ENCODE measurements around the gene C10orf71.

The C10orf71 gene

GRCh38 chr10:49314806-49315205 lies 15.8 kb downstream of the C10orf71 start:
- no peaks in the 10 kb centered on the region for H3K36me3 ChIP-seq (ENCODE audit: control insufficient read depth, low read length)
- H3K27ac ChIP-seq (ENCODE audit: low read depth, low read length), result no peak overlapping the region
- no peak overlapping the region for H3K4me3 ChIP-seq (ENCODE audit: low read length)
- H4K20me1 ChIP-seq (ENCODE audit: control insufficient read depth, insufficient read depth, low read depth, low read length), result no peaks in the 10 kb centered on the region
- no peak for TF ChIP-seq EZH2phosphoT487 (IDR thresholded peaks at IDR 0.05; ENCODE audit: borderline replicate concordance, low read length)
- TF ChIP-seq, protein P1, sequence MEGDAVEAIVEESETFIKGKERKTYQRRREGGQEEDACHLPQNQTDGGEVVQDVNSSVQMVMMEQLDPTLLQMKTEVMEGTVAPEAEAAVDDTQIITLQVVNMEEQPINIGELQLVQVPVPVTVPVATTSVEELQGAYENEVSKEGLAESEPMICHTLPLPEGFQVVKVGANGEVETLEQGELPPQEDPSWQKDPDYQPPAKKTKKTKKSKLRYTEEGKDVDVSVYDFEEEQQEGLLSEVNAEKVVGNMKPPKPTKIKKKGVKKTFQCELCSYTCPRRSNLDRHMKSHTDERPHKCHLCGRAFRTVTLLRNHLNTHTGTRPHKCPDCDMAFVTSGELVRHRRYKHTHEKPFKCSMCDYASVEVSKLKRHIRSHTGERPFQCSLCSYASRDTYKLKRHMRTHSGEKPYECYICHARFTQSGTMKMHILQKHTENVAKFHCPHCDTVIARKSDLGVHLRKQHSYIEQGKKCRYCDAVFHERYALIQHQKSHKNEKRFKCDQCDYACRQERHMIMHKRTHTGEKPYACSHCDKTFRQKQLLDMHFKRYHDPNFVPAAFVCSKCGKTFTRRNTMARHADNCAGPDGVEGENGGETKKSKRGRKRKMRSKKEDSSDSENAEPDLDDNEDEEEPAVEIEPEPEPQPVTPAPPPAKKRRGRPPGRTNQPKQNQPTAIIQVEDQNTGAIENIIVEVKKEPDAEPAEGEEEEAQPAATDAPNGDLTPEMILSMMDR (IDR thresholded peaks at IDR 0.05; ENCODE audit: low read depth, low read length, poor library complexity, severe bottlenecking), result no peak
- H3K4me2 ChIP-seq (ENCODE audit: low read length), result no peak overlapping the region
- no peaks in the 10 kb centered on the region for H3K27me3 ChIP-seq (ENCODE audit: control insufficient read depth, low read length)
- peaks cover 8% of the 10 kb centered on the region for H3K4me1 ChIP-seq (ENCODE audit: control insufficient read depth, low read length)
- no peaks in the 10 kb centered on the region for H3K9me2 ChIP-seq (replicated peaks; ENCODE audit: control insufficient read depth, low read length)
- no peaks in the 10 kb centered on the region for H3K9me3 ChIP-seq (ENCODE audit: control insufficient read depth, insufficient read depth, low read length)
- H3F3A ChIP-seq (ENCODE audit: control insufficient read depth, insufficient read depth), result no peaks in the 10 kb centered on the region
- no peaks in the 10 kb centered on the region for H3K79me2 ChIP-seq (ENCODE audit: control insufficient read depth, low read length)

- H4K20me1 ChIP-seq (ENCODE audit: control insufficient read depth, insufficient read depth, low read depth, low read length), result no peaks in the 10 kb centered on the region
- H3K4me3 ChIP-seq (ENCODE audit: low read length), result no peak overlapping the region
- H3K9me3 ChIP-seq (ENCODE audit: control insufficient read depth, insufficient read depth, low read length), result no peaks in the 10 kb centered on the region
- no peak overlapping the region for H3K27ac ChIP-seq (ENCODE audit: low read depth, low read length)
- no peak overlapping the region for H3K4me2 ChIP-seq (ENCODE audit: low read length)
- no peaks in the 10 kb centered on the region for H3K9me2 ChIP-seq (replicated peaks; ENCODE audit: control insufficient read depth, low read length)
- H3F3A ChIP-seq (ENCODE audit: control insufficient read depth, insufficient read depth), result no peaks in the 10 kb centered on the region
- H3K4me1 ChIP-seq (ENCODE audit: control insufficient read depth, low read length), result no peaks in the 10 kb centered on the region
- no peak for TF ChIP-seq EZH2phosphoT487 (IDR thresholded peaks at IDR 0.05; ENCODE audit: borderline replicate concordance, low read length)
- TF ChIP-seq, protein P1 (IDR thresholded peaks at IDR 0.05; ENCODE audit: low read depth, low read length, poor library complexity, severe bottlenecking), result no peak
- H3K36me3 ChIP-seq (ENCODE audit: control insufficient read depth, low read length), result no peaks in the 10 kb centered on the region
- no peaks in the 10 kb centered on the region for H3K79me2 ChIP-seq (ENCODE audit: control insufficient read depth, low read length)
- no peaks in the 10 kb centered on the region for H3K27me3 ChIP-seq (ENCODE audit: control insufficient read depth, low read length)
Observed at GRCh38 chr10:49318028-49318427, 19.1 kb downstream of the C10orf71 start.

DNA sequence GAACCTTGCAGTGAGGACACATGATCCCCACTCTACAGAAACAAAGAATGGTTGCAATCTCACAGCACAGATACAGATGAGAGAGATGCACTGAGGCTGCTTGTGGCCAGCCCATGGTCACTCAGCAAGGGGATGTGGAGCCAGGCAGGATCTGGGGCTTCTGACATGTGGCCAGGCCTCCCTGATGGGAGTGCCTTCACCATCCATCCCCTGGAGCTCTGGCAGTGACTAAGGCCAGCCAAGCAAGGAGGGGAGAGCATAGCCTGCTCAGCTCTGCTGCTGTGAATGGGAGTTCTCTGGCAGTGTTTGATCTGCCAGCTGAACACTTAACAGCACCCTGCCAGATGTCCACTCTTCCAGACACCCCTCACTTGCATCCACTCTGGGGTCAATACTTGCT lies 19.8 kb downstream of the C10orf71 start:
- Histone ChIP-seq H3K9me2 (replicated peaks; ENCODE audit: control insufficient read depth, low read length) (no peaks in the 10 kb centered on the region), H3K9me3 (ENCODE audit: control insufficient read depth, insufficient read depth, low read length) (no peaks in the 10 kb centered on the region), H3K79me2 (ENCODE audit: control insufficient read depth, low read length) (no peaks in the 10 kb centered on the region), H3K27me3 (ENCODE audit: control insufficient read depth, low read length) (no peaks in the 10 kb centered on the region), H3K27ac (ENCODE audit: low read depth, low read length) (no peak overlapping the region), H3K4me2 (ENCODE audit: low read length) (no peak overlapping the region), H3K4me1 (ENCODE audit: control insufficient read depth, low read length) (no peaks in the 10 kb centered on the region), H4K20me1 (ENCODE audit: control insufficient read depth, insufficient read depth, low read depth, low read length) (no peaks in the 10 kb centered on the region), H3F3A (ENCODE audit: control insufficient read depth, insufficient read depth) (no peaks in the 10 kb centered on the region), H3K4me3 (ENCODE audit: low read length) (no peak overlapping the region), H3K36me3 (ENCODE audit: control insufficient read depth, low read length) (no peaks in the 10 kb centered on the region)
- TF ChIP-seq EZH2phosphoT487 (IDR thresholded peaks at IDR 0.05; ENCODE audit: borderline replicate concordance, low read length), result no peak
- TF ChIP-seq, protein P1 (IDR thresholded peaks at IDR 0.05; ENCODE audit: low read depth, low read length, poor library complexity, severe bottlenecking), result no peak

- no peak overlapping the region for H3K27ac ChIP-seq (ENCODE audit: low read depth, low read length)
- no peaks in the 10 kb centered on the region for H3K36me3 ChIP-seq (ENCODE audit: control insufficient read depth, low read length)
- no peaks in the 10 kb centered on the region for H3K4me1 ChIP-seq (ENCODE audit: control insufficient read depth, low read length)
- no peak overlapping the region for H3K4me3 ChIP-seq (ENCODE audit: low read length)
- H3K4me2 ChIP-seq (ENCODE audit: low read length), result no peak overlapping the region
- no peaks in the 10 kb centered on the region for H3F3A ChIP-seq (ENCODE audit: control insufficient read depth, insufficient read depth)
- TF ChIP-seq, protein P1 (IDR thresholded peaks at IDR 0.05; ENCODE audit: low read depth, low read length, poor library complexity, severe bottlenecking), result no peak
- TF ChIP-seq EZH2phosphoT487 (IDR thresholded peaks at IDR 0.05; ENCODE audit: borderline replicate concordance, low read length), result no peak
- H3K27me3 ChIP-seq (ENCODE audit: control insufficient read depth, low read length), result no peaks in the 10 kb centered on the region
- H3K79me2 ChIP-seq (ENCODE audit: control insufficient read depth, low read length), result no peaks in the 10 kb centered on the region
- H3K9me2 ChIP-seq (replicated peaks; ENCODE audit: control insufficient read depth, low read length), result no peaks in the 10 kb centered on the region
- H4K20me1 ChIP-seq (ENCODE audit: control insufficient read depth, insufficient read depth, low read depth, low read length), result no peaks in the 10 kb centered on the region
- no peaks in the 10 kb centered on the region for H3K9me3 ChIP-seq (ENCODE audit: control insufficient read depth, insufficient read depth, low read length)
Observed at GRCh38 chr10:49319206-49319605, 20.2 kb downstream of the C10orf71 start.

All from DOHH2 (cell line).